H1 (cell line): ENCODE data around the gene THAP12. TPM values are rescaled to one million over a fixed set of nuclear protein-coding genes. Genes with fewer than 3 reads are reported as not detected.

ENCODE experiments used
- CTCF ChIA-PET: fragments of 300-600 bp; sonication (Branson Sonifier 250); formaldehyde crosslinking; loops from one replicate; lab custom pipeline; 2021; ENCODE audit not compliant: partially characterized antibody; lab: Charles Lee
- POLR2A ChIA-PET: fragments of 300-600 bp; sonication (Branson Sonifier 250); formaldehyde crosslinking; loops from one replicate; lab custom pipeline; 2021; ENCODE audit warnings: inconsistent platforms; ENCODE audit not compliant: partially characterized antibody; lab: Charles Lee
- DNase-seq, 2 experiments: peaks; one replicate each; pipeline versions ENCODE4 v3.0.0 to v3.0.0-alpha.2; 2010 to 2022; ENCODE audit warnings: low spot score in 2 of 2, low read depth in 1 of 2, mixed read lengths in 1 of 2
- FAIRE-seq: peaks from 2 replicates; lab custom pipeline; 2011; peaks lifted over from hg19 to GRCh38; lab: Jason Lieb, UNC
- H2AFZ ChIP-seq: 2 replicates; pipeline ENCODE4 v1.8.1; 2012; ENCODE audit warnings: low read length, inconsistent platforms
- H2AK5ac ChIP-seq: 2 replicates; pipeline ENCODE4 v1.6.1; 2013; ENCODE audit warnings: low read depth, low read length
- H2BK120ac ChIP-seq: replicated peaks from 2 replicates; pipeline ENCODE3; 2013; ENCODE audit warnings: low read depth, low read length, inconsistent platforms
- H2BK12ac ChIP-seq: 2 replicates; pipeline ENCODE4 v1.6.1; 2013; ENCODE audit warnings: low read depth, low read length
- H2BK15ac ChIP-seq: 2 replicates; pipeline ENCODE4 v1.6.1; 2013; ENCODE audit warnings: low read length
- H2BK20ac ChIP-seq: 2 replicates; pipeline ENCODE4 v1.6.1; 2013; ENCODE audit warnings: low read length
- H2BK5ac ChIP-seq: 2 replicates; pipeline ENCODE4 v1.6.1; 2013; ENCODE audit warnings: low read depth, low read length
- H3K14ac ChIP-seq: 2 replicates; pipeline ENCODE4 v1.6.1; 2013; ENCODE audit warnings: inconsistent platforms; ENCODE audit not compliant: insufficient read length
- H3K18ac ChIP-seq: 2 replicates; pipeline ENCODE4 v1.6.1; 2013; ENCODE audit warnings: low read length; ENCODE audit errors: extremely low read depth
- H3K23ac ChIP-seq: 2 replicates; pipeline ENCODE4 v1.6.1; 2013; ENCODE audit warnings: inconsistent platforms; ENCODE audit not compliant: insufficient read length
- H3K23me2 ChIP-seq: 2 replicates; pipeline ENCODE4 v1.6.1; 2013; ENCODE audit warnings: low read depth, low read length
- H3K27ac ChIP-seq: 2 replicates; pipeline ENCODE4 v1.6.1; 2011; ENCODE audit warnings: low read depth, low read length, inconsistent platforms
- H3K27me3 ChIP-seq, 4 experiments: replicated peaks in 1 of 4; 1 replicate in 1 of 4; 2 replicates in 3 of 4; pipeline versions ENCODE4 v1.6.1 to v1.8.1; 2011 to 2013; ENCODE audit warnings: low read length in 3 of 4, mild to moderate bottlenecking in 3 of 4, inconsistent platforms in 2 of 4, mixed read lengths in 2 of 4, moderate library complexity in 1 of 4; ENCODE audit not compliant: control insufficient read depth in 3 of 4, insufficient read depth in 3 of 4; ENCODE audit errors: extremely low read depth in 1 of 4
- H3K36me3 ChIP-seq, 4 experiments: 2 replicates each; pipeline versions ENCODE4 v1.6.1 to v1.8.1; 2011 to 2013; ENCODE audit warnings: mild to moderate bottlenecking in 4 of 4, low read length in 3 of 4, moderate library complexity in 2 of 4, control low read depth in 1 of 4, inconsistent platforms in 1 of 4; ENCODE audit not compliant: insufficient read depth in 4 of 4, control insufficient read depth in 2 of 4
- H3K4ac ChIP-seq: replicated peaks from 2 replicates; pipeline ENCODE3; 2013; ENCODE audit warnings: low read length, low read depth, mixed read lengths, inconsistent platforms; ENCODE audit not compliant: insufficient read length
- H3K4me1 ChIP-seq, 4 experiments: replicated peaks in 1 of 4; 1 replicate in 1 of 4; 2 replicates in 3 of 4; pipeline versions ENCODE4 v1.6.1 to v1.8.1; 2011 to 2013; ENCODE audit warnings: low read length in 3 of 4, inconsistent platforms in 2 of 4, mixed read lengths in 1 of 4; ENCODE audit not compliant: insufficient read depth in 4 of 4, control insufficient read depth in 3 of 4
- H3K4me2 ChIP-seq, 2 experiments: 2 replicates each; pipeline versions ENCODE4 v1.6.1 to v1.8.1; 2011 to 2013; ENCODE audit warnings: low read depth in 2 of 2, low read length in 2 of 2, control low read depth in 1 of 2, inconsistent platforms in 1 of 2, mild to moderate bottlenecking in 1 of 2; ENCODE audit not compliant: insufficient read depth in 1 of 2
- H3K4me3 ChIP-seq, 4 experiments: fragments of 200-600, 300-600 bp in 1 of 4; sonication (generic), shearing (Covaris generic), sonication (Bioruptor Twin) in 1 of 4; 2 replicates each; pipeline versions ENCODE4 v1.5.1 to v1.8.1; 2011 to 2016; ENCODE audit warnings: low read length in 4 of 4, low read depth in 3 of 4, control low read depth in 2 of 4, inconsistent platforms in 2 of 4, mild to moderate bottlenecking in 2 of 4, mixed read lengths in 1 of 4, moderate library complexity in 1 of 4; ENCODE audit not compliant: insufficient read depth in 2 of 4; ENCODE audit errors: extremely low read depth in 1 of 4
- H3K56ac ChIP-seq: replicated peaks from 2 replicates; pipeline ENCODE3; 2013; ENCODE audit warnings: low read depth, mild to moderate bottlenecking, mixed read lengths, low read length, inconsistent platforms; ENCODE audit not compliant: insufficient read length
- H3K79me1 ChIP-seq: 2 replicates; pipeline ENCODE4 v1.6.1; 2013; ENCODE audit warnings: low read depth, low read length, control low read depth
- H3K79me2 ChIP-seq, 2 experiments: 2 replicates each; pipeline versions ENCODE4 v1.6.1 to v1.8.1; 2012 to 2013; ENCODE audit warnings: low read length in 2 of 2, mild to moderate bottlenecking in 2 of 2, inconsistent platforms in 1 of 2; ENCODE audit not compliant: insufficient read depth in 2 of 2, control insufficient read depth in 1 of 2
- H3K9ac ChIP-seq, 4 experiments: replicated peaks in 1 of 4; 1 replicate in 1 of 4; 2 replicates in 3 of 4; pipeline versions ENCODE4 v1.6.1 to v1.8.1; 2011 to 2013; ENCODE audit warnings: low read depth in 3 of 4, low read length in 3 of 4, control low read depth in 2 of 4, mild to moderate bottlenecking in 2 of 4, moderate library complexity in 2 of 4, inconsistent platforms in 1 of 4; ENCODE audit errors: extremely low read depth in 1 of 4
- H3K9me3 ChIP-seq, 2 experiments: 2 replicates each; pipeline versions ENCODE4 v1.6.1 to v1.8.1; 2012 to 2013; ENCODE audit warnings: mild to moderate bottlenecking in 2 of 2, moderate library complexity in 2 of 2, control low read depth in 1 of 2, inconsistent platforms in 1 of 2, low read depth in 1 of 2, low read length in 1 of 2, mixed read lengths in 1 of 2; ENCODE audit not compliant: insufficient read depth in 2 of 2
- H4K20me1 ChIP-seq, 2 experiments: replicated peaks in 1 of 2; 2 replicates each; pipeline versions ENCODE3 to v1.8.1; 2011 to 2013; ENCODE audit warnings: inconsistent platforms in 2 of 2, low read length in 2 of 2, mild to moderate bottlenecking in 1 of 2; ENCODE audit not compliant: insufficient read depth in 2 of 2, control insufficient read depth in 1 of 2
- H4K5ac ChIP-seq: 2 replicates; pipeline ENCODE4 v1.6.1; 2013; ENCODE audit warnings: low read length, low read depth, mixed read lengths, inconsistent platforms; ENCODE audit not compliant: insufficient read length
- H4K8ac ChIP-seq: 2 replicates; pipeline ENCODE4 v1.8.0; 2013; ENCODE audit warnings: mild to moderate bottlenecking, moderate library complexity, low read length, inconsistent platforms; ENCODE audit not compliant: insufficient read depth; ENCODE audit errors: extremely low read depth
- H4K91ac ChIP-seq: replicated peaks from 2 replicates; pipeline ENCODE3; 2013; ENCODE audit warnings: low read length, mixed read lengths, inconsistent platforms; ENCODE audit not compliant: insufficient read length
- CREB1 ChIP-seq: IDR thresholded peaks from 2 replicates; pipeline ENCODE4 v1.6.1; 2012; ENCODE audit warnings: inconsistent platforms
- CTCF ChIP-seq, 3 experiments: IDR thresholded peaks; 1 replicate in 2 of 3; 2 replicates in 1 of 3; pipeline versions ENCODE4 v1.5.1 to v1.6.1; 2011; ENCODE audit warnings: low read length in 3 of 3, mild to moderate bottlenecking in 3 of 3, inconsistent platforms in 2 of 3, low read depth in 1 of 3, moderate library complexity in 1 of 3; ENCODE audit not compliant: insufficient read depth in 1 of 3; ENCODE audit errors: control extremely low read depth in 1 of 3
- JUN ChIP-seq: IDR thresholded peaks from 2 replicates; pipeline ENCODE4 v1.6.1; 2011; ENCODE audit warnings: low read depth, mild to moderate bottlenecking, improper control_type of control experiment, low read length
- POLR2A ChIP-seq, 2 experiments: IDR thresholded peaks; 1 replicate in 1 of 2; 2 replicates in 1 of 2; pipeline ENCODE4 v1.6.1; 2011; ENCODE audit warnings: low read depth in 2 of 2, low read length in 2 of 2, mild to moderate bottlenecking in 2 of 2; ENCODE audit errors: control extremely low read depth in 1 of 2
- POU5F1 ChIP-seq: IDR thresholded peaks from 2 replicates; pipeline ENCODE4 v1.6.1; 2011; ENCODE audit warnings: low read depth, mild to moderate bottlenecking, low read length, moderate library complexity
- RNF2 ChIP-seq: fragments of 200-900, 300-1000 bp; sonication (generic); IDR thresholded peaks from 2 replicates; pipeline ENCODE4 v1.7.1; 2016; ENCODE audit warnings: borderline replicate concordance, low read depth, mild to moderate bottlenecking, antibody characterized with exemption, low read length; ENCODE audit not compliant: poor library complexity, severe bottlenecking; ENCODE audit errors: missing control alignments
- SIN3A ChIP-seq, 2 experiments: IDR thresholded peaks in 1 of 2; conservative IDR thresholded peaks in 1 of 2; 2 replicates each; pipeline ENCODE4 v1.6.1; 2011 to 2012; ENCODE audit warnings: low read length in 2 of 2, improper control_type of control experiment in 1 of 2, low read depth in 1 of 2, mild to moderate bottlenecking in 1 of 2
- SRF ChIP-seq: IDR thresholded peaks from 2 replicates; pipeline ENCODE4 v1.6.1; 2011; ENCODE audit warnings: mild to moderate bottlenecking, low read depth, low read length, moderate library complexity
- YY1 ChIP-seq: IDR thresholded peaks from 2 replicates; pipeline ENCODE4 v1.6.1; 2011; ENCODE audit warnings: low read depth, mild to moderate bottlenecking, low read length
- WGBS, 2 experiments: shearing (Covaris generic) in 1 of 2; methylation state at CpG; one replicate each; pipeline versions ENCODE4 v1.1.6 to v1.1.7; 2013 to 2015; ENCODE audit warnings: low lambda C conversion rate in 2 of 2, mixed read lengths in 2 of 2, inconsistent platforms in 1 of 2, low coverage in 1 of 2, missing lambda C conversion rate in 1 of 2; ENCODE audit not compliant: insufficient replicate concordance in 2 of 2, insufficient coverage in 1 of 2, insufficient read length in 1 of 2; ENCODE audit errors: extremely low coverage in 1 of 2, missing lambda C conversion rate in 1 of 2; 5-methylcytosine and 5-hydroxymethylcytosine counted together
- polyA plus RNA-seq, 7 experiments: library from polyadenylated mRNA; depleted of rRNA in 3 of 7; stranded (reverse) in 5 of 7; unstranded in 2 of 7; fragments of >200 nt in 5 of 7; fragments of 200-250 nt in 2 of 7; gene quantifications; 1 replicate in 5 of 7; 2 replicates in 1 of 7; 4 replicates in 1 of 7; pipeline versions ENCODE4 v1.2.1 to v1.2.3, GENCODE V29; 2011 to 2013; ENCODE audit warnings: missing spikeins in 2 of 7, mixed read lengths in 2 of 7
- total RNA-seq: library from RNA; stranded (reverse); fragmentation: NEBNext Ultra II Directional; extraction: Animal tissue kit (Norgen Biotek cat#: 25700); gene quantifications from 2 replicates; pipeline ENCODE4 v1.2.1, GENCODE V29; 2021

The THAP12 gene
- total and polyA plus RNA-seq, 2 of the 8 experiments (the other 6 are each of a cell fraction or from before 2014, with no cell fraction given), result 12.0 to 39.9 TPM

GRCh38 chr11:76348348-76348747 is 32.6 kb downstream of the THAP12 start:
- no peak overlapping the region for H3K4ac ChIP-seq
- H4K8ac ChIP-seq, result no peak overlapping the region
- no peak overlapping the region for H3K23ac ChIP-seq
- no peak overlapping the region for H3K18ac ChIP-seq
- H3K79me2 ChIP-seq, result no peaks in the 10 kb centered on the region
- no peaks in the 10 kb centered on the region for H4K20me1 ChIP-seq
- DNase-seq, result no peak
- ChIA-PET CTCF (interaction anchor here (1.0 to 1.9 kb wide), 2 partner anchors 44 to 72 kb away, joined by 4 to 6 read pairs; no protein-coding TSS in a partner anchor), POLR2A (interaction anchor here (0.6 kb wide), 1 partner anchor 15 kb away, joined by 3 read pairs; no protein-coding TSS in a partner anchor)
- no peak overlapping the region for H3K4me2 ChIP-seq
- no peak overlapping the region for H2BK5ac ChIP-seq
- no peak overlapping the region for H2AK5ac ChIP-seq
- H4K5ac ChIP-seq, result no peak overlapping the region
- no peak for FAIRE-seq
- no peaks in the 10 kb centered on the region for H3K23me2 ChIP-seq
- no peaks in the 10 kb centered on the region for H3K79me1 ChIP-seq
- H3K9ac ChIP-seq, result no peak overlapping the region
- 94% methylated on average over 3 of the region's 3 CpGs; no CpG with 5 or more reads in 1 of the 2 experiments for WGBS, 2 experiments
- no peak overlapping the region for H3K56ac ChIP-seq
- no peak overlapping the region for H2BK20ac ChIP-seq
- no peak overlapping the region for H3K4me3 ChIP-seq
- H3K36me3 ChIP-seq, result peaks cover 0 to 2% (median 2%) of the 10 kb centered on the region in 4 experiments; a peak in 4 of 8 replicates
- no peak overlapping the region for H3K14ac ChIP-seq
- no peak overlapping the region for H2BK15ac ChIP-seq
- no peak overlapping the region for H3K27ac ChIP-seq
- H3K4me1 ChIP-seq, result no peaks in the 10 kb centered on the region
- no peaks in the 10 kb centered on the region for H3K9me3 ChIP-seq
- H4K91ac ChIP-seq, result no peak overlapping the region
- no peak overlapping the region for H2BK12ac ChIP-seq
- no peak overlapping the region for H2BK120ac ChIP-seq
- H3K27me3 ChIP-seq, result no peaks in the 10 kb centered on the region
- H2AFZ ChIP-seq, result no peak overlapping the region
- TF ChIP-seq JUN (no peak), CTCF (IDR thresholded peaks at IDR 0.05; ENCODE audit: control extremely low read depth in 1 of 3, insufficient read depth in 1 of 3, low read depth in 1 of 3, low read length in 3 of 3) (no peak), YY1 (no peak), CREB1 (no peak), RNF2 (no peak), POLR2A (IDR thresholded peaks at IDR 0.05; ENCODE audit: control extremely low read depth in 1 of 2, low read depth in 2 of 2, low read length in 2 of 2) (no peak), SRF (no peak), SIN3A (conservative IDR thresholded peaks at IDR 0.05 in 1 of 2, IDR thresholded peaks at IDR 0.05 in 1 of 2; ENCODE audit: low read depth in 1 of 2, low read length in 2 of 2) (no peak), POU5F1 (no peak)
